Choroid plexus epithelial cell (primary cell): ENCODE results near the gene MYO3A.

Experiments used
- DNase-seq: peaks from one replicate; pipeline ENCODE4 v3.0.0-alpha.2; 2010; ENCODE audit warnings: low read depth
- H3K4me3 ChIP-seq: 2 replicates; pipeline ENCODE4 v1.5.1; 2011; ENCODE audit warnings: low read depth, mild to moderate bottlenecking, control low read depth, low read length, moderate library complexity
- TF ChIP-seq, protein P1 (sequence below): conservative IDR thresholded peaks from 2 replicates; pipeline ENCODE4 v1.5.1; 2011; ENCODE audit warnings: low read depth, mild to moderate bottlenecking, control low read depth, inconsistent platforms, low read length, moderate library complexity

The MYO3A gene

DNA sequence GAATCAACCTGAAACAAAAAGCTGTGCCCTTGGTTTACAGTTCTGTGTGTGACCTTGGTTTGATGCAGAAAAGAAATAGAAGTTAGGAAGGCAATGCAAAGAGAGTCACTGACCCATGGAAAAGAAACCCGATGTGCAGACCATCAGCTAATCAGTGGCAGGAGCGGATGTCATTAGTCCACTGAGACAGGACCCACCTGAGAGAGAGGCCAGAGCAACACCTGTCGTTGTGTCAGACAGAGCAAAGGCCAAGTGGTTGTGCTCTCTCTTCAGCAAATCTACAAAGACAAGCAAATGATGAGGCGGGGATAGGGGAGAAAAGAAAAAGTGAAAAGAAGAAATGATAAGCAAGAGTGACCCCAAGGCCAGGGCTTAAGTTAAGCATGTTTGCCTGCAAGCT lies 291.3 kb downstream of the MYO3A start:
- H3K4me3 ChIP-seq, result no peak overlapping the region
- DNase-seq, result no peak
- TF ChIP-seq, protein P1, sequence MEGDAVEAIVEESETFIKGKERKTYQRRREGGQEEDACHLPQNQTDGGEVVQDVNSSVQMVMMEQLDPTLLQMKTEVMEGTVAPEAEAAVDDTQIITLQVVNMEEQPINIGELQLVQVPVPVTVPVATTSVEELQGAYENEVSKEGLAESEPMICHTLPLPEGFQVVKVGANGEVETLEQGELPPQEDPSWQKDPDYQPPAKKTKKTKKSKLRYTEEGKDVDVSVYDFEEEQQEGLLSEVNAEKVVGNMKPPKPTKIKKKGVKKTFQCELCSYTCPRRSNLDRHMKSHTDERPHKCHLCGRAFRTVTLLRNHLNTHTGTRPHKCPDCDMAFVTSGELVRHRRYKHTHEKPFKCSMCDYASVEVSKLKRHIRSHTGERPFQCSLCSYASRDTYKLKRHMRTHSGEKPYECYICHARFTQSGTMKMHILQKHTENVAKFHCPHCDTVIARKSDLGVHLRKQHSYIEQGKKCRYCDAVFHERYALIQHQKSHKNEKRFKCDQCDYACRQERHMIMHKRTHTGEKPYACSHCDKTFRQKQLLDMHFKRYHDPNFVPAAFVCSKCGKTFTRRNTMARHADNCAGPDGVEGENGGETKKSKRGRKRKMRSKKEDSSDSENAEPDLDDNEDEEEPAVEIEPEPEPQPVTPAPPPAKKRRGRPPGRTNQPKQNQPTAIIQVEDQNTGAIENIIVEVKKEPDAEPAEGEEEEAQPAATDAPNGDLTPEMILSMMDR, result no peak

DNA sequence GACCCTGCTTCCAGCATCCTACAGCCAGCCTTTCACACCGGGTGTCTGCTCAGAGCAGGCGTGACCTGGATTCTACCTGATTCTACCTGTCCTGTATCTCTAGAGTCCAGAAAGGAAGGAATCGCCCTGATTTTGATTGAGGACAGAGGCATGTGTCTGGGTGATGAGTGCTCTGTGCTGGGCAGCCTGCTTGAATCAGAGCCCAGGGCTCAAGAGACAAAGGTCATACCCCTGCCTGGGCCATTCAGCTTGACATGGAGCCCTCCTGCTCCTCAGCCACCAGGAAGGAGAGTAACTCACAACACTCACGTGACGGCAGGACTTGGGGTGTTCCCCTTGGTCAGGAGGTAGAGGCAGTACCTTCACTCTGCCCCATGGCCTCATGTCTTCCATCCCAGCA lies 293.8 kb downstream of the MYO3A start:
- no peak for DNase-seq
- TF ChIP-seq, protein P1, result no peak
- no peak overlapping the region for H3K4me3 ChIP-seq

DNA sequence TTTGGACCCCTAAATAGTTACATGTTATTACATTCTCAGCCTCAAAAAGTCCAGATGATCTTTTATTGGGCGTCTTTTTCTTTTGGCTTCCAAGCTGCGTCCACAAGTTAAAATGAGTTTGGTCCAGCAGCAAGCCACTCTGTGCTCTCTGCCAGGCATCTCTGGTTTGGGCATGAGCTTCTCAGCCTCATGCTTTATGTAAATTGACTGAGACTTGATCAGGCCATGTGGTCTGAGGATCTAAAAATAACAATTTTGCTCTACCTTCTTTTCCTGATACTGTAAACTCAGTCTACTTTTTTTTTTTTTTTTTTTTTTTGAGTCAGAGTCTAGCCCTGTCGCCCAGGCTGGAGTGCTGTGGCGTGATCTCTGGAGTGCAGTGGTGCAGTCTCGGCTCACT lies 298.1 kb downstream of the MYO3A start:
- no peak for DNase-seq
- TF ChIP-seq, protein P1, result no peak
- no peak overlapping the region for H3K4me3 ChIP-seq

DNA sequence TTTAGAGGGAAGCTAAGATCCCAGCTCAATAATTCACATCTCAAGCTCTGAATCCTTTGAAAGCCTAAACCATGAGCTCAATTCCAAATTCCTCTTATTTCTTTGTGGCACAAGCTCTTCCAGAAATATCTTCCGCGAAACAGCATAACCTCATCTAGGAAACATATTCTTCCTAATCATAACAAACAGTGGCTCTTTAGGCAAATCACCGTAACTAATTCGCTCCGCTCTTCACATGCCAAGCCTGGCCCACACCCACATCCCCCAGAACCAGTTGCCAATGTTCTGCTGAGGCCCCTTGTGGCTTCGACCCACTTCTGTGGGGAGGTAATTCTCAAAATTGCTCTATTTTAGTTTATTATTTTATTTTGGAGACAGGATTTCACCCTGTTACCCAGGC lies 301.7 kb downstream of the MYO3A start:
- DNase-seq, result no peak
- TF ChIP-seq, protein P1, result no peak
- no peak overlapping the region for H3K4me3 ChIP-seq

DNA sequence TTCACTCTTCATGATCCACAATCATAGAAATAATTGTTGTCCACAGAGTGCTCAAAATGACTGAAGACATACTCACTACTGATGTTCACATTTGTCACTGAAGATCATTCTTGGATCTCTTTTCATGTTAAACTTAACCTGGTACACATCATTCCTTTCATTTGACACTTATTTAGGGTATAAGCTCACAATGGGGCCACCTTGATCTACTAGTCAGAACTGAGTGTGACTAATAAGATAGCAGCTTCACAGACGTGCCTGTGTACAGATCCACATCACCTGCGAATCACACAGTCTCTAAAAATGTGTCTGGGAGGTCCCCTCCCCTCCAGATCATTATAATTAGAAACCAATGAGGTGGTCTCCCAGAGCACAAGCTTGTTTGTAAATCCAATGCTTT lies 304.3 kb downstream of the MYO3A start:
- TF ChIP-seq, protein P1, result no peak
- no peak overlapping the region for H3K4me3 ChIP-seq
- DNase-seq, result no peak

DNA sequence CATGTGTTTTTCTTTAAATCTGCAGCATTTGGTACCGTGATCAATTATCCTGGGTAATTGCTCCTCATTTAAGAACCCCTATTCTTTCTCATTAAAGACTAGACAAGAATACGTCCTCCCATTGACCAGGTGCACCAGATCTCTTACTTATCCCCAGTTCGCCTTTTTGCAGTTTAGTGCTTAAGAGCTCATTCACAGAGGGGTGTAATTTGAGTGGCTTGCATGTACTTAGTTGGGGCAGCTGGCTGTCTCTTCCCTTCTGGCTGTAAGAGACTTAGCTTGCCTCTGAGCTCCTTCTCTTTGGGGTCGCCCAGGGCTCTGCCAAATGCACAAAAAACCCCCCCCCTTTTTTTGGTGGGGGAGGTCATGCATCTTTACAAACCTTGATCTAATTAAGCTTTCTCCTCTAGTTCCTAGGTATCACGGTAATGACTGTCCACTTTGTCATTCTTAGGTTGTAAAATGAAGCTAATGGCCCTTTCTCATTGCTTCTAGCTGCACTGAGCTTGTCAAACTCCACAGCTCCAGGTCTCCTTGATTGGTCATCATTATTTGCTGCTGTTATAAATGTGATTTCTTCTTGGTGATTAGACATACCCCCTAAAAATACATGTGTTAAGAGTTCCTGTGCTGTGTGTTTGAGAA lies 308.8 kb downstream of the MYO3A start:
- DNase-seq, result no peak
- TF ChIP-seq, protein P1, result no peak
- no peak overlapping the region for H3K4me3 ChIP-seq

DNA sequence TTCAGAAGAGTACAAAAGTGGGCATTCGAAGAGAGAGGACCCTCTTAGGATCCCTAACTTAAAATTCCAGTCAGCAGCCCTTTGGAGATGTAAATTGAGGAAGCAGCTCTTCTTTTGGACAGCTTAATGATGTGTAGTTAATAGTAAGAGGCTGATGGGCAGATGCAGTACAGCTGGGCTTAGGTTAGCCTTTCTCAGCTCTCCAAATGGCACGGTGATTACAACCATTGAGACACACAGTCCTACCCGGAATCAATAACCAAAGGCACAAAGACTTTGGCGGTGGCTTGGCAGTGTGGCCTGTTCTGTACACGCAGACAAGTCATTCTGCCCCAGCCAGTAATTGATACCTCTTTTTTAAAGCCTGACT lies 309.3 kb downstream of the MYO3A start:
- no peak for DNase-seq
- TF ChIP-seq, protein P1, result no peak
- H3K4me3 ChIP-seq, result no peak overlapping the region
